A673 (cell line): ENCODE measurements around the gene EFR3B.
"Not testable (repeated sequence)": the region's sequence is repeated elsewhere in the genome, so short reads cannot be mapped to it uniquely, and the experiment has no call there.

Source experiments
- CTCF ChIP-seq: fragments of 300-800, 200-600 bp; sonication (generic); conservative IDR thresholded peaks from 2 replicates; pipeline ENCODE4 v1.5.1; 2017; ENCODE audit warnings: low read depth, mild to moderate bottlenecking, antibody characterized with exemption, low read length, moderate library complexity, mixed read lengths
- EZH2 ChIP-seq: fragments of 200-600 bp; sonication (generic); IDR thresholded peaks from 2 replicates; pipeline ENCODE4 v1.6.1; 2017; ENCODE audit warnings: borderline replicate concordance, low read depth, mild to moderate bottlenecking, mixed read lengths, antibody characterized with exemption, low read length; ENCODE audit not compliant: poor library complexity, severe bottlenecking

GRCh38 chr2:25127071-25127470, 85.2 kb downstream of the EFR3B start:
- not testable (repeated sequence) for TF ChIP-seq CTCF, EZH2
